Loucy (cell line): ENCODE results near the gene SH3BP5.

Experiments used
- H2AFZ ChIP-seq: fragments of 200-600 bp; sonication (generic); 2 replicates; pipeline ENCODE4 v1.6.0; 2016; ENCODE audit warnings: antibody characterized with exemption, mild to moderate bottlenecking, low read length, moderate library complexity
- H3F3A ChIP-seq: fragments of 200-600 bp; 2 replicates; pipeline ENCODE4 v1.6.0; 2016; ENCODE audit warnings: antibody characterized with exemption, low read depth, mild to moderate bottlenecking
- H3K27me3 ChIP-seq: fragments of 200-600 bp; sonication (generic); 2 replicates; pipeline ENCODE4 v1.6.1; 2014; ENCODE audit warnings: low read length, mild to moderate bottlenecking; ENCODE audit not compliant: insufficient read depth, poor library complexity, severe bottlenecking
- H3K36me3 ChIP-seq: fragments of 200-600 bp; sonication (generic); 2 replicates; pipeline ENCODE4 v1.6.1; 2016; ENCODE audit warnings: low read length; ENCODE audit not compliant: insufficient read depth
- H3K4me1 ChIP-seq: fragments of 200-600 bp; sonication (generic); 2 replicates; pipeline ENCODE4 v1.5.1; 2014; ENCODE audit warnings: low read length, mild to moderate bottlenecking; ENCODE audit not compliant: insufficient read depth, poor library complexity, severe bottlenecking
- H3K4me2 ChIP-seq: fragments of 200-600 bp; sonication (generic); 2 replicates; pipeline ENCODE4 v1.6.0; 2014; ENCODE audit warnings: antibody characterized with exemption, low read length, low read depth, mild to moderate bottlenecking; ENCODE audit not compliant: poor library complexity, severe bottlenecking
- H3K4me3 ChIP-seq: fragments of 200-600 bp; sonication (generic); 2 replicates; pipeline ENCODE4 v1.5.1; 2014; ENCODE audit warnings: low read length, mild to moderate bottlenecking, mixed read lengths; ENCODE audit not compliant: poor library complexity, severe bottlenecking
- H3K79me2 ChIP-seq: fragments of 200-600 bp; sonication (generic); 2 replicates; pipeline ENCODE4 v1.6.1; 2014; ENCODE audit warnings: low read length; ENCODE audit not compliant: insufficient read depth
- H3K9ac ChIP-seq: fragments of 200-600 bp; sonication (generic); 2 replicates; pipeline ENCODE4 v1.6.0; 2014; ENCODE audit warnings: mild to moderate bottlenecking, low read depth, low read length, moderate library complexity; ENCODE audit not compliant: poor library complexity, severe bottlenecking
- H3K9me2 ChIP-seq: fragments of 200-600 bp; sonication (generic); replicated peaks from 2 replicates; pipeline ENCODE4 v1.6.1; 2016; ENCODE audit warnings: low read depth, low read length, mixed read lengths
- H3K9me3 ChIP-seq: fragments of 200-600 bp; sonication (generic); 2 replicates; pipeline ENCODE4 v1.6.1; 2014; ENCODE audit warnings: mild to moderate bottlenecking, antibody characterized with exemption, low read length, low read depth; ENCODE audit not compliant: insufficient read depth
- H4K20me1 ChIP-seq: fragments of 200-600 bp; sonication (generic); 2 replicates; pipeline ENCODE4 v1.6.0; 2014; ENCODE audit warnings: antibody characterized with exemption, low read length, mild to moderate bottlenecking; ENCODE audit not compliant: insufficient read depth, poor library complexity, severe bottlenecking
- EZH2phosphoT487 ChIP-seq: fragments of 200-600 bp; IDR thresholded peaks from 2 replicates; pipeline ENCODE4 v1.6.1; 2018; ENCODE audit warnings: antibody characterized with exemption, mild to moderate bottlenecking, moderate library complexity, borderline replicate concordance
- TF ChIP-seq, protein P1 (sequence below): fragments of 200-600 bp; sonication (generic); conservative IDR thresholded peaks from 2 replicates; pipeline ENCODE4 v1.5.1; 2014; ENCODE audit warnings: mild to moderate bottlenecking, antibody characterized with exemption, low read length

The SH3BP5 gene

DNA sequence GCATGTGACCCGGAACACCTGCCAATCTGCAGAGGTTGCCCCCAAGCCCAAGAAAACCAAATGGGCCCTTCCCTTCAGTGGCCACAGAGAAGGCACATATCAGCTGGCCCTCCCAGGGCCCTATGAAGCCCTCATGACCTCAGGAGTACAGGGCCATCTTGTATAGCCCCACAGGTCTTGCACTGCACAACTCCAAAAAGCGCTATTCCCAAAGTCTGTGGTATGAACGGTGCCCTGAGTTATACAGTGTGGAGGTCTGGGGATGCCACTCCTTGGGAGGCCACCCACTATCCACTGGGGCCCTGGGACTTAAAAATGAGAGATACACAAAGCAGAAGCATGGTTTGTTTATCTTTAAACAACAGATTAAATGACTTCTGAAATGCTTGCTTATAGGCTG lies 64.9 kb downstream of the SH3BP5 start:
- no peak overlapping the region for H3K9ac ChIP-seq
- no peak for TF ChIP-seq EZH2phosphoT487
- TF ChIP-seq, protein P1, sequence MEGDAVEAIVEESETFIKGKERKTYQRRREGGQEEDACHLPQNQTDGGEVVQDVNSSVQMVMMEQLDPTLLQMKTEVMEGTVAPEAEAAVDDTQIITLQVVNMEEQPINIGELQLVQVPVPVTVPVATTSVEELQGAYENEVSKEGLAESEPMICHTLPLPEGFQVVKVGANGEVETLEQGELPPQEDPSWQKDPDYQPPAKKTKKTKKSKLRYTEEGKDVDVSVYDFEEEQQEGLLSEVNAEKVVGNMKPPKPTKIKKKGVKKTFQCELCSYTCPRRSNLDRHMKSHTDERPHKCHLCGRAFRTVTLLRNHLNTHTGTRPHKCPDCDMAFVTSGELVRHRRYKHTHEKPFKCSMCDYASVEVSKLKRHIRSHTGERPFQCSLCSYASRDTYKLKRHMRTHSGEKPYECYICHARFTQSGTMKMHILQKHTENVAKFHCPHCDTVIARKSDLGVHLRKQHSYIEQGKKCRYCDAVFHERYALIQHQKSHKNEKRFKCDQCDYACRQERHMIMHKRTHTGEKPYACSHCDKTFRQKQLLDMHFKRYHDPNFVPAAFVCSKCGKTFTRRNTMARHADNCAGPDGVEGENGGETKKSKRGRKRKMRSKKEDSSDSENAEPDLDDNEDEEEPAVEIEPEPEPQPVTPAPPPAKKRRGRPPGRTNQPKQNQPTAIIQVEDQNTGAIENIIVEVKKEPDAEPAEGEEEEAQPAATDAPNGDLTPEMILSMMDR = no peak

DNA sequence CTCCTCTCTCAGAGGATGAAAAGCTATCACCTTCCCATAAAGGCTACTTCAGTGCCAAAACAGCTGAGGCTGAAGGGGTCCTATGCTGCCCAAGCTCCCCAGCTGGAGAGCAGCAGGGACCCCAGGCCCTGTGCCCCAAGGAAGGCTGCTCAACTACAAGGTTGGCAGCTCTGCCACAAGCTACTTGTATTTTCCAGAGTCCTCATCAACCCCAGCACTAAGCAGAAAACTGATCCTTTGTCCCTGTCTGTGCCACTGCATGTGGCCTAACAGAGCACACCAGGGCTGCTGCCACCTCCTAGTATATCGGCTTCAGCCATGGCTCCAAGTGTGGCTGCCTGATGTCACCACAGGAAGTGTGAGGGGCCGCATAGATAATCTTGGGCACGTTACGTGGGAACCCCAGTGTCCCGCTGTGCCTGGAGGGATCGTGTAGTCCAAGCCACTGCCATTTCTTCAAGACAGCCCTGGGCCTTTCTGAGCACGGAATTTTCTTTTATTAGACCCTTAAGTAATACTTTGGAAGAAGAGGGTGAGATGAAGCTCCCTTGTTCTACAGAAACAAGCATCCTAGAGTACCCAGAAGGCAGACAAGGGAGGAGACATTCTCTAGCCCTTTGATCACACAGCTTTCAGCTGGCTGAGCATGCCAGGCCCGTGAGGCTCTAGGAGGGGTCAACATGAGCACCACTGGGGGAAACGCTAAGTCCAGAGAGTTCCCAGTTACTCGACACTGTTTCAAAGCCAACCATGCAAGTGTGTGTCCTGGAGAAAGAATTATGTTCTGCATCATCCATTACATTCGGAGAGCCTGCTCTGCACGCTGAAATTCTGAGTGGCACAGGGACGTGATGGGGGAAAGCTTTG lies 65.6 kb downstream of the SH3BP5 start:
- Histone ChIP-seq H3K4me2 (no peak overlapping the region), H3K27me3 (no peaks in the 10 kb centered on the region), H4K20me1 (no peaks in the 10 kb centered on the region), H3K9ac (no peak overlapping the region), H3K79me2 (peaks cover 8% of the 10 kb centered on the region; the same call in 1 of the 2 replicates), H3K4me3 (no peak overlapping the region), H3K36me3 (peaks cover 39% of the 10 kb centered on the region; the same call in 1 of the 2 replicates), H3K9me2 (no peaks in the 10 kb centered on the region), H2AFZ (no peak overlapping the region), H3K4me1 (peaks cover 31% of the 10 kb centered on the region), H3K9me3 (no peaks in the 10 kb centered on the region), H3F3A (no peaks in the 10 kb centered on the region)
- TF ChIP-seq EZH2phosphoT487 = no peak
- TF ChIP-seq, protein P1 = no peak

More for the DNA sequence above, 64.9 kb downstream of the SH3BP5 start:
- H3K9me3 ChIP-seq = no peaks in the 10 kb centered on the region
- no peaks in the 10 kb centered on the region for H4K20me1 ChIP-seq
- H3K27me3 ChIP-seq = no peaks in the 10 kb centered on the region
- H2AFZ ChIP-seq = no peak overlapping the region
- H3K9me2 ChIP-seq = no peaks in the 10 kb centered on the region
- H3K4me2 ChIP-seq = no peak overlapping the region
- H3K4me1 ChIP-seq = peaks cover 38% of the 10 kb centered on the region
- peaks cover 36% of the 10 kb centered on the region; the same call in 1 of the 2 replicates for H3K36me3 ChIP-seq
- H3K79me2 ChIP-seq = peaks cover 8% of the 10 kb centered on the region; the same call in 1 of the 2 replicates
- no peak overlapping the region for H3K4me3 ChIP-seq
- no peaks in the 10 kb centered on the region for H3F3A ChIP-seq

DNA sequence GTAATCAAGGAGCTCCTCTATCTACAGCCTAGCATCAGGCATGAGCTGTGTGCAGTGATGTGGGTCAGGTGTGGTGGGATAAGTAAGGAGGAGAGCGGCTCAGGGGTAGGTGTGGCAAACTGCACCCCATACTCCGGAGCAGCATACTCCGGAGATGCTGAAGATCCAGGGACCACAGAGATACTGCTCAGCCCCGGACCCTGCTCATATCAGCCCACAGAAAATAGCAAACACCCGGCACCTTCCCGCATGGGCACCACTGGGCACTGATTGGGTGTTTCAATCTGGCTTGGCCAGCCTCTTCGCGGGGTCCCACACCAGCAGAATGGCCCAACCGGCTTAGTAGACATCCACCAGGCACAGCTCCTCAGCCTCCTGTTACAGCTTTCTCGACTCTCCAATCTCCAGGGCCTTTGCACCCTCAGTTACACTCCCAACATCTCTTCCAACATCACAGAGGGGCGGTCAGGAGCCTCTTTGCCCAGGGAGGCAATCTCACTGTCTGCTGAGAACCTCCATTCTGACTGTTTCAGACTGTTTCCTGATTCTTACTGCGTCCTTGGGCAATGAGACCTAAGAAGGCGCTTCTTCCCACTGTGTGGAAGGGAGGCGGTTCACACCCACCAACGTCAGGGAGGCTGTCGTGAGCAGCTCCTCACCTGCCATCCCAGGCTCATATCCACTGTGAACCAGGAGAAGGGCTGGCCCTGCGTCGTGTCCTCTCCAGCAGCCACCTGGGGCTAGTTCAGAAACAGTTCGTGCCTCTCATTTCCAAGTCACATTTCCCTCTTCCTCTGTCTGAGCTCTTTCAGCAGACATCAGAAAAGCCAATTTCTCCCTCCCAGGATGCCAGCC lies 66.5 kb downstream of the SH3BP5 start:
- H3K9me2 ChIP-seq = no peaks in the 10 kb centered on the region
- no peak overlapping the region for H3K4me2 ChIP-seq
- no peak for TF ChIP-seq EZH2phosphoT487
- TF ChIP-seq, protein P1 = no peak
- H3K4me3 ChIP-seq = no peak overlapping the region
- H3K9ac ChIP-seq = no peak overlapping the region
- no peaks in the 10 kb centered on the region for H3F3A ChIP-seq
- H3K36me3 ChIP-seq = peaks cover 47% of the 10 kb centered on the region; the same call in 1 of the 2 replicates
- H3K27me3 ChIP-seq = no peaks in the 10 kb centered on the region
- H3K9me3 ChIP-seq = no peaks in the 10 kb centered on the region
- no peak overlapping the region for H2AFZ ChIP-seq
- H3K4me1 ChIP-seq = peaks cover 28% of the 10 kb centered on the region
- H3K79me2 ChIP-seq = peaks cover 8% of the 10 kb centered on the region; the same call in 1 of the 2 replicates
- no peaks in the 10 kb centered on the region for H4K20me1 ChIP-seq
